ENCODE results near the gene NUAK1. TPM values are rescaled to one million over a fixed set of nuclear protein-coding genes. Genes with fewer than 3 reads are reported as not detected.
A peak's percentile ranks its signal among the peaks of the same experiment; 100 is the strongest.

The NUAK1 gene
- total RNA-seq, 4 donors from 2014 or later, result 18.9 to 34.5 (median 29.1) TPM

DNA sequence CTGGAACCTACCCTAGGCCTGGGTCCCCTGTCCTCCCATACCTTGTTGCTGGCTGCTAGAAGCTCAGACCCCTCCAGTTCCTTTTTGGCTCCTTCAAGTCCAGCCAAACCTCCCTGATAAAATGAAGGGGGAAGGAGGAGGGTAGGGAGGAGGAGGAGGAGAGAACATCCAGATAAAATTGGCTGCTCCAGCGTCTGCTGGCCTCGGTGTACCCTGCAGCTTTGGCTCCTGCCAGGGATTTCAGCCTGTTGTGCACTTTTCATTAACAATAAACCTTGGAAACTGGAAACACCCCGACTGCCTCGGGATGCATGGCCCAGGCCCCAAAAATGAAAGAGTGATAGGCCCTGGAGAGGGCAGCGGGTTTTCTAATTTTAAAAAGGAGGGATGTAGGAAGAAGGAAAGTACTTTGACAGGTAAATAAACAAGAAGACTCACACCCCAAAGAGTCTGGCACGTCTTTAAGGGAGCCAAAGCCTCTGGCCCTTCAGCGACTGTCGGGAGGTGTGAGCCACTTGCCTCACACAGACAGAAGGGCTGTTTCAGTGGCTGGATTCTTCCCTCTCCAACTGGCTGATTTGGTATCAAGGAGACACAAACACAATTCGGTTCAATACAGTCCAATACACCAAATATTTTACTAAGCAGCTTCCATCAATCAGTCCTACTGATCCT is 49.8 kb downstream of the NUAK1 start:
- TF ChIP-seq, protein P1, sequence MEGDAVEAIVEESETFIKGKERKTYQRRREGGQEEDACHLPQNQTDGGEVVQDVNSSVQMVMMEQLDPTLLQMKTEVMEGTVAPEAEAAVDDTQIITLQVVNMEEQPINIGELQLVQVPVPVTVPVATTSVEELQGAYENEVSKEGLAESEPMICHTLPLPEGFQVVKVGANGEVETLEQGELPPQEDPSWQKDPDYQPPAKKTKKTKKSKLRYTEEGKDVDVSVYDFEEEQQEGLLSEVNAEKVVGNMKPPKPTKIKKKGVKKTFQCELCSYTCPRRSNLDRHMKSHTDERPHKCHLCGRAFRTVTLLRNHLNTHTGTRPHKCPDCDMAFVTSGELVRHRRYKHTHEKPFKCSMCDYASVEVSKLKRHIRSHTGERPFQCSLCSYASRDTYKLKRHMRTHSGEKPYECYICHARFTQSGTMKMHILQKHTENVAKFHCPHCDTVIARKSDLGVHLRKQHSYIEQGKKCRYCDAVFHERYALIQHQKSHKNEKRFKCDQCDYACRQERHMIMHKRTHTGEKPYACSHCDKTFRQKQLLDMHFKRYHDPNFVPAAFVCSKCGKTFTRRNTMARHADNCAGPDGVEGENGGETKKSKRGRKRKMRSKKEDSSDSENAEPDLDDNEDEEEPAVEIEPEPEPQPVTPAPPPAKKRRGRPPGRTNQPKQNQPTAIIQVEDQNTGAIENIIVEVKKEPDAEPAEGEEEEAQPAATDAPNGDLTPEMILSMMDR (IDR thresholded peaks at IDR 0.05 in 4 of 5, conservative IDR thresholded peaks at IDR 0.05 in 1 of 5), result no peak
- ATAC-seq (no peak), DNase-seq (no peak)
- intact Hi-C loops (cut with DNase I; ENCODE audit: low total_unique reads) (no loop called here), in situ Hi-C loops (cut with MboI; ENCODE audit: low sequenced_read_pairs in 4 of 4) (no loop called here)
- H3K36me3 ChIP-seq, result no peaks in the 10 kb centered on the region
- peaks cover 32 to 41% of the 10 kb centered on the region in 2 donors for H3K4me1 ChIP-seq
- H3K4me3 ChIP-seq, result no peak overlapping the region
- no peaks in the 10 kb centered on the region for H3K27me3 ChIP-seq
- H3K27ac ChIP-seq, result peak overlapping the region in 3 of 4 donors; percentile 84 to 87 (median 86)
- no peaks in the 10 kb centered on the region for H3K9me3 ChIP-seq

DNA sequence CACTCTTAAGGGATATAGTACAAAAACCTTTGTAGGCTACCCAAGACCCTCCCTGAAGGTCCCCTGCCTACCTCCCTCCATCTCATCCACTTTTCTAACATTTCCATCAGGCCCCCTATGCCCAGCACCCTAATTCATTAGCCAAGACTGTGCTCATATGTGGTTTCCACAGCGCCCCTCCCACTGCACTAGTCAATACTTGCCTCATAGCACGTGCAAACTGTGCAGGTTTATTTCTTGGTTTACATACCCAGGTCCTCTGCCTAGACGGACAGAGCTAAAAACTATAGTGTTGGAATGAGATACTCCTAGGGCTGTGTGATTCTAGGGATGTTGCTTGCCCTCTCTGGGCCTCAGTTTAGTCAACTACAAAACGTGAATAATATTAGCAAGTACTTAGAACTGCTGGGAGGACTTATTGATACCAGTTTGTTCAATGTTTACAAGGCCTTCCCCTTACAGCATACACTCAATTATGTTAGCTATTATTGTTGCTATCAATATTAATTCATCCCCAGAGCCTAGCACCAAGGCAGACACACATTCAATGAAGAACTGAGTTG is 50.4 kb downstream of the NUAK1 start:
- in situ Hi-C loops (cut with MboI; ENCODE audit: low sequenced_read_pairs in 4 of 4) (no loop called here), intact Hi-C loops (cut with DNase I; ENCODE audit: low total_unique reads) (no loop called here)
- H3K36me3 ChIP-seq, result peaks cover 0 to 4% of the 10 kb centered on the region in 2 donors
- H3K27me3 ChIP-seq, result no peaks in the 10 kb centered on the region
- no peak for DNase-seq
- peak overlapping the region in 3 of 4 donors; percentile 84 to 87 (median 86) for H3K27ac ChIP-seq
- H3K4me3 ChIP-seq, result no peak overlapping the region
- H3K9me3 ChIP-seq, result no peaks in the 10 kb centered on the region
- no peak for TF ChIP-seq POLR2A (IDR thresholded peaks at IDR 0.05)
- TF ChIP-seq, protein P1 (IDR thresholded peaks at IDR 0.05 in 4 of 5, conservative IDR thresholded peaks at IDR 0.05 in 1 of 5), result no peak
- no peak for ATAC-seq
- H3K4me1 ChIP-seq, result peaks cover 32 to 37% of the 10 kb centered on the region in 2 donors

DNA sequence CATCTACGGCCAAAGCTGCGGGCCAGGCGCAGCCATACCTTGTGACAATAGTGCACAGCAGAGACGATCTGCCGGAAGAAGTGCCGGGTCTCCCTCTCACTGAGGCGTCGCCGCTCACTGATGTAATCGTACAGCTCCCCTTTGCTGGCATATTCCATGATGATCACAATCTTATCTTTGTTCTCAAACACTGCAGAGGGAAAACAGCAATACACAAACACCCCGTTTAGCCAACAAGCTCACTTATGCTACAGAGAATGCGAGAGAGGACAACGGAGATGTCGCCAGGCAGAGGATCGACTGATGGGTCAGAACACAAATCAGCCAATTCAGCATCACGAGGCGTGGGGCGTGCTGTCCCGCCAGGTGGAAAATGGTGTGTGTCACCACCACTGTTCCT is 52.1 kb downstream of the NUAK1 start:
- peaks cover 30 to 31% of the 10 kb centered on the region in 2 donors for H3K4me1 ChIP-seq
- no peak overlapping the region for H3K4me3 ChIP-seq
- intact Hi-C loops (cut with DNase I; ENCODE audit: low total_unique reads) (no loop called here), in situ Hi-C loops (cut with MboI; ENCODE audit: low sequenced_read_pairs in 4 of 4) (no loop called here)
- ATAC-seq, result no peak
- peaks cover 0 to 18% of the 10 kb centered on the region in 2 donors for H3K36me3 ChIP-seq
- H3K27ac ChIP-seq, result no peak overlapping the region
- H3K27me3 ChIP-seq, result no peaks in the 10 kb centered on the region
- no peaks in the 10 kb centered on the region for H3K9me3 ChIP-seq
- DNase-seq, result no peak
- TF ChIP-seq, protein P1 (IDR thresholded peaks at IDR 0.05 in 4 of 5, conservative IDR thresholded peaks at IDR 0.05 in 1 of 5), result no peak
- no peak for TF ChIP-seq POLR2A (IDR thresholded peaks at IDR 0.05)

DNA sequence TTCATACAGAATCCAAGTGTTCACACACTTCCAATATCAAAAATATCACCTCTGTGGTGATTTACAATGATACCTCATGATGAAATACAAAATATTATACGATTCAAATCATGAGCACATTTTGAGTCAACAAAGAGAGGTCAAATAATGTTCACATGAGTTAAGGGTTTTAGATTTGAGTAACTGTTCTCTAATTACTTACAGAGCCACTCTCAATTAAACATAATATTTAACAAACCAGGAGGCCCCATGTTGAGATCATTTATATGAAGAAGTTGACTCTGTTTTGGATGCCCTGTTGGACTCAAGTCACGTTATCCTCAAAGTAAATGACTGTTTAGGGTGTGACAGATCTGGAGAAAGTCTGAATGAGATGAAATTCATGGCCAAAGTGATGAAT is 53.5 kb downstream of the NUAK1 start:
- Histone ChIP-seq H3K9me3 (no peaks in the 10 kb centered on the region), H3K4me3 (no peak overlapping the region), H3K27me3 (no peaks in the 10 kb centered on the region), H3K36me3 (peaks cover 0 to 22% of the 10 kb centered on the region in 2 donors), H3K4me1 (peaks cover 22 to 25% of the 10 kb centered on the region in 2 donors), H3K27ac (no peak overlapping the region)
- intact Hi-C loops (cut with DNase I; ENCODE audit: low total_unique reads), result no loop called here
- in situ Hi-C loops (cut with MboI; ENCODE audit: low sequenced_read_pairs in 4 of 4), result no loop called here
- DNase-seq (no peak), ATAC-seq (no peak)
- TF ChIP-seq, protein P1 (IDR thresholded peaks at IDR 0.05 in 4 of 5, conservative IDR thresholded peaks at IDR 0.05 in 1 of 5), result no peak
